Mesenchymal stem cell (in vitro differentiated cells and primary cell): ENCODE results near the gene GRK6.
A peak's percentile ranks its signal among the peaks of the same experiment; 100 is the strongest.

Source experiments
- DNase-seq: peaks from one replicate; pipeline ENCODE4 v3.0.0-alpha.2; 2013
- H2AFZ ChIP-seq: one replicate; pipeline ENCODE4 v1.6.1; 2013; ENCODE audit warnings: low read depth, mild to moderate bottlenecking, control low read depth, inconsistent platforms, low read length, moderate library complexity
- H2AK5ac ChIP-seq: 2 replicates; pipeline ENCODE4 v1.6.1; 2013; ENCODE audit warnings: low read length, moderate library complexity, mild to moderate bottlenecking, inconsistent platforms; ENCODE audit not compliant: severe bottlenecking
- H2BK120ac ChIP-seq: one replicate; pipeline ENCODE4 v1.6.1; 2013; ENCODE audit warnings: low read depth, mild to moderate bottlenecking, inconsistent platforms, low read length, moderate library complexity
- H2BK12ac ChIP-seq, 2 experiments: one replicate each; pipeline ENCODE4 v1.6.1; 2013; ENCODE audit warnings: inconsistent platforms in 2 of 2, low read length in 2 of 2, mild to moderate bottlenecking in 2 of 2, moderate library complexity in 2 of 2, control low read depth in 1 of 2
- H2BK15ac ChIP-seq: one replicate; pipeline ENCODE4 v1.6.1; 2013; ENCODE audit warnings: mild to moderate bottlenecking, low read depth, inconsistent platforms; ENCODE audit not compliant: poor library complexity, severe bottlenecking
- H2BK5ac ChIP-seq: 2 replicates; pipeline ENCODE4 v1.6.1; 2013; ENCODE audit warnings: low read depth, mild to moderate bottlenecking, low read length, control low read depth, inconsistent platforms; ENCODE audit not compliant: poor library complexity, severe bottlenecking
- H3K14ac ChIP-seq, 2 experiments: one replicate each; pipeline ENCODE4 v1.6.1; 2013; ENCODE audit warnings: inconsistent platforms in 2 of 2, low read length in 2 of 2, control low read depth in 1 of 2, mild to moderate bottlenecking in 1 of 2, moderate library complexity in 1 of 2
- H3K18ac ChIP-seq, 2 experiments: one replicate each; pipeline ENCODE4 v1.6.1; 2013; ENCODE audit warnings: inconsistent platforms in 2 of 2, low read length in 2 of 2, control low read depth in 1 of 2, low read depth in 1 of 2, mild to moderate bottlenecking in 1 of 2
- H3K23ac ChIP-seq, 2 experiments: one replicate each; pipeline ENCODE4 v1.6.1; 2013; ENCODE audit warnings: inconsistent platforms in 2 of 2, low read length in 2 of 2, mild to moderate bottlenecking in 2 of 2, moderate library complexity in 2 of 2, control low read depth in 1 of 2
- H3K27ac ChIP-seq: 2 replicates; pipeline ENCODE4 v1.5.1; 2013; ENCODE audit warnings: mild to moderate bottlenecking, moderate library complexity, low read length, control low read depth, inconsistent platforms; ENCODE audit not compliant: poor library complexity, severe bottlenecking
- H3K27me3 ChIP-seq, 2 experiments: 2 replicates each; pipeline versions ENCODE4 v1.6.1 to v1.7.0; 2013; ENCODE audit warnings: low read length in 2 of 2, mild to moderate bottlenecking in 2 of 2, moderate library complexity in 2 of 2, control low read depth in 1 of 2, inconsistent platforms in 1 of 2; ENCODE audit not compliant: control insufficient read depth in 1 of 2, insufficient read depth in 1 of 2
- H3K36me3 ChIP-seq, 2 experiments: 2 replicates each; pipeline versions ENCODE4 v1.6.1 to v1.7.0; 2013; ENCODE audit warnings: low read length in 2 of 2, control low read depth in 1 of 2, inconsistent platforms in 1 of 2, low read depth in 1 of 2, mild to moderate bottlenecking in 1 of 2; ENCODE audit not compliant: insufficient read depth in 2 of 2, control insufficient read depth in 1 of 2
- H3K4ac ChIP-seq, 2 experiments: one replicate each; pipeline ENCODE4 v1.6.1; 2013; ENCODE audit warnings: inconsistent platforms in 2 of 2, low read length in 2 of 2, mild to moderate bottlenecking in 2 of 2, moderate library complexity in 2 of 2, control low read depth in 1 of 2, low read depth in 1 of 2
- H3K4me1 ChIP-seq: 2 replicates; pipeline ENCODE4 v1.6.1; 2013; ENCODE audit warnings: low read depth, low read length, control low read depth; ENCODE audit not compliant: control insufficient read depth, insufficient read depth
- H3K4me2 ChIP-seq: 2 replicates; pipeline ENCODE4 v1.6.1; 2013; ENCODE audit warnings: low read length, mild to moderate bottlenecking, inconsistent platforms; ENCODE audit not compliant: poor library complexity, severe bottlenecking
- H3K4me3 ChIP-seq, 2 experiments: 2 replicates each; pipeline versions ENCODE4 v1.5.1 to v1.7.0; 2013; ENCODE audit warnings: low read length in 2 of 2, mild to moderate bottlenecking in 2 of 2, control low read depth in 1 of 2, low read depth in 1 of 2; ENCODE audit not compliant: insufficient read depth in 1 of 2
- H3K79me1 ChIP-seq: replicated peaks from 2 replicates; pipeline ENCODE4 v1.6.1; 2013; ENCODE audit warnings: mild to moderate bottlenecking, control low read depth, low read length, inconsistent platforms; ENCODE audit not compliant: poor library complexity, severe bottlenecking
- H3K9ac ChIP-seq: 2 replicates; pipeline ENCODE4 v1.7.0; 2013; ENCODE audit warnings: mild to moderate bottlenecking, low read length, moderate library complexity
- H3K9me3 ChIP-seq: 2 replicates; pipeline ENCODE4 v1.7.0; 2013; ENCODE audit warnings: mild to moderate bottlenecking, low read length; ENCODE audit not compliant: control insufficient read depth
- H4K8ac ChIP-seq: one replicate; pipeline ENCODE4 v1.6.1; 2013; ENCODE audit warnings: inconsistent platforms, mild to moderate bottlenecking, low read length, moderate library complexity
- H4K91ac ChIP-seq: one replicate; pipeline ENCODE4 v1.6.1; 2013; ENCODE audit warnings: mild to moderate bottlenecking, low read length, inconsistent platforms
- WGBS: methylation state at CpG from one replicate; pipeline ENCODE4 v1.1.7; 2013; ENCODE audit warnings: mixed read lengths; 5-methylcytosine and 5-hydroxymethylcytosine counted together

The GRK6 gene

DNA sequence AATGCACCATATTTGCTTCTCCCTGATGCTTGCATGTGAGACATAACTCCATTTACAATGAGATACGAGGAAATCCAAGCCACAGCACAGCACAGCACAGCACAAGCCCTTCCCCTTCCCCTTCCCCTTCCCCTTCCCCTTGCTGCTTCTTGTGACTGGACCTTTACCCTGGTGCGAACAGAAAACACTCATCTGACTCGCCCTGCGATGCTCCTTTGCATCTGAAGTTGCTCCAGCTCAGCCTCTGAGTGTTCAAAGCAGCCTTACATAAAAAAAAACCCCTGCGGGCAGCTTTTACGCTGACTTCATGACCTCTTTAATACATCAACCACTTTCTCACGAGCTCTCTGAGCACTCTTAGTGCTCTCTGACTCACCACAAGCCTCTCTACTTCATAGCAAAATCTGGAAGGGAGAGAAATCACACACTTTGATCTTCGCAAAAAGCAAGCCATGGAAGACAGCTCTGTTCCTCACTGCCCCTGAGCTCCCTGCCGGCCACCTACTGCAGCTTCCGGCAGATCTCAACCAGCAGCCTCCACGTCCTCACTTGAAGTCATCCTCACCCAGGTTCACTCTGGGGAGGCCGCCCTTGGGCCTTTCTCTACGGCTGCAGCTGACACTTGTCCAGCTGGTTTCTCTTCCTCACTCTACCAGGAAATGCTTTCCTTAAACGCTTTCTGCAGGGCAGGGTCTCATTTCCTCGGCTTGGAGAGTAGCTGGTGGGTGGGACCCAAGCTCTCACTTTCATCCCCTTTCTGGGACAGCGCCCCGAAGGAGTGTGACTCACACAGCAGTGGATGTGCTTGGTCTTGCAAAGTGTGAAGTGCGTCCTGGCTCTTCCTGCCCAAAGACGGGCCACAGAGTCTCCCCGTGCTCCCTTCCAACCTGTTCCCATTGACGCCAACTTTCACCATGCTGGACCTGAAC is 37.0 kb upstream of the GRK6 start:
- Histone ChIP-seq H3K4me1 (peaks cover 22% of the 10 kb centered on the region), H2AK5ac (no peak overlapping the region), H2AFZ (no peak overlapping the region), H3K79me1 (no peaks in the 10 kb centered on the region), H3K14ac (peak overlapping the region in 1 of 2 experiments; percentile 29), H2BK12ac (peak overlapping the region in 1 of 2 experiments; percentile 66), H4K91ac (no peak overlapping the region), H2BK15ac (no peak overlapping the region), H3K4me2 (peak overlapping the region; percentile 40), H3K4me3 (peak overlapping the region in 1 of 2 experiments; percentile 57), H3K27me3 (peaks cover 6 to 42% of the 10 kb centered on the region in 2 experiments), H3K9me3 (no peaks in the 10 kb centered on the region), H3K18ac (peak overlapping the region in 1 of 2 experiments; percentile 5), H3K36me3 (no peaks in the 10 kb centered on the region), H2BK120ac (no peak overlapping the region), H3K23ac (no peak overlapping the region), H4K8ac (no peak overlapping the region), H3K4ac (no peak overlapping the region), H2BK5ac (no peak overlapping the region), H3K9ac (peak overlapping the region; percentile 37), H3K27ac (peak overlapping the region; percentile 56)
- DNase-seq, result peak; percentile 98
- WGBS, result 12% methylated on average over 20 of the region's 21 CpGs

GRCh38 chr5:177390363-177391300 is 35.8 kb upstream of the GRK6 start:
- Histone ChIP-seq H3K27ac (no peak overlapping the region), H4K8ac (no peak overlapping the region), H3K4ac (peak overlapping the region in 1 of 2 experiments; percentile 47), H3K23ac (no peak overlapping the region), H2AK5ac (peak overlapping the region; percentile 69), H2BK120ac (no peak overlapping the region), H3K9ac (peak overlapping the region; percentile 37), H3K4me1 (peaks cover 22% of the 10 kb centered on the region), H2BK12ac (peak overlapping the region in 1 of 2 experiments; percentile 1), H3K79me1 (no peaks in the 10 kb centered on the region), H4K91ac (no peak overlapping the region), H3K18ac (peak overlapping the region in 1 of 2 experiments; percentile 5), H3K27me3 (peaks cover under 1 to 38% of the 10 kb centered on the region in 2 experiments), H2BK5ac (no peak overlapping the region), H2BK15ac (no peak overlapping the region), H2AFZ (no peak overlapping the region), H3K36me3 (no peaks in the 10 kb centered on the region), H3K4me3 (peak overlapping the region in 1 of 2 experiments; percentile 57), H3K4me2 (no peak overlapping the region), H3K9me3 (no peaks in the 10 kb centered on the region), H3K14ac (peak overlapping the region in 1 of 2 experiments; percentile 9)
- DNase-seq, result peak; percentile 86
- 36% methylated on average over 13 of the region's 13 CpGs for WGBS

DNA sequence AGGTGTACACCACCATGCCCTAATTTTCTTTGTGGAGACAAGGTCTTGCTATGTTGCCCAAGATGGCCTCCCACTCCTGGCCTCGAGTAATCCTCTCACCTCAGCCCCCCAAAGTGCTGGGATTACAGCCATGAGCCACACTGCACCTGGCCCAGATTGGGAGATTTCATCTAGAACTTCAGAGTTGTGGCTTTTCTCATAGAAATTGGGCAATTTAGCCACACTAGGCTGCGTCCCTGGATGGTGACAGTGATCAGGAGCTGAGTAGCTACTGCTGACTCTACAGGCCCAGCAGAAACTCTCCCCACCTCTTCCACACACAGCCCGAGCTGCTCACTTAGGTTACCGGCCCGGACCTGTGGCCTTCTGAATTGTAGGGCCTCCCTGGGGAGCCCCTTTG is 33.7 kb upstream of the GRK6 start:
- H2BK15ac ChIP-seq, result no peak overlapping the region
- 69% methylated on average over 5 of the region's 5 CpGs for WGBS
- H3K18ac ChIP-seq, result no peak overlapping the region
- H3K4me2 ChIP-seq, result no peak overlapping the region
- H3K4me3 ChIP-seq, result no peak overlapping the region
- no peak overlapping the region for H2AFZ ChIP-seq
- H3K4me1 ChIP-seq, result peaks cover 22% of the 10 kb centered on the region
- no peak overlapping the region for H3K4ac ChIP-seq
- no peak overlapping the region for H3K27ac ChIP-seq
- no peak overlapping the region for H3K9ac ChIP-seq
- H2BK12ac ChIP-seq, result no peak overlapping the region
- H3K27me3 ChIP-seq, result peaks cover 7 to 36% of the 10 kb centered on the region in 2 experiments
- H3K14ac ChIP-seq, result no peak overlapping the region
- H4K91ac ChIP-seq, result no peak overlapping the region
- H4K8ac ChIP-seq, result no peak overlapping the region
- H3K9me3 ChIP-seq, result no peaks in the 10 kb centered on the region
- no peak overlapping the region for H2BK120ac ChIP-seq
- no peak overlapping the region for H2AK5ac ChIP-seq
- no peak overlapping the region for H2BK5ac ChIP-seq
- no peaks in the 10 kb centered on the region for H3K79me1 ChIP-seq
- DNase-seq, result no peak
- H3K23ac ChIP-seq, result no peak overlapping the region
- no peaks in the 10 kb centered on the region for H3K36me3 ChIP-seq
